ENCODE results near the gene BCL2L2.
"Not testable (repeated sequence)": the region's sequence is repeated elsewhere in the genome, so short reads cannot be mapped to it uniquely, and the experiment has no call there.

BCL2L2 gene

GRCh38 chr14:23322568-23323517 is 16.2 kb downstream of the BCL2L2 start:
- peak overlapping the region; percentile 74 for H3K4me3 ChIP-seq (ENCODE audit: low read depth, low read length)
- TF ChIP-seq CTCF (IDR thresholded peaks at IDR 0.05; ENCODE audit: low read depth, low read length) = no peak

- no peak for TF ChIP-seq CTCF (IDR thresholded peaks at IDR 0.05; ENCODE audit: low read depth, low read length)
- no peak overlapping the region for H3K4me3 ChIP-seq (ENCODE audit: low read depth, low read length)
These were observed 17.3 kb downstream of the BCL2L2 start for GRCh38 chr14:23323838-23324454.

- no peak for TF ChIP-seq CTCF (IDR thresholded peaks at IDR 0.05; ENCODE audit: low read depth, low read length)
- H3K4me3 ChIP-seq (ENCODE audit: low read depth, low read length) = no peak overlapping the region
These were observed 17.8 kb downstream of the BCL2L2 start for GRCh38 chr14:23324455-23324846.

- no peak overlapping the region for H3K4me3 ChIP-seq (ENCODE audit: low read depth, low read length)
- no peak for TF ChIP-seq CTCF (IDR thresholded peaks at IDR 0.05; ENCODE audit: low read depth, low read length)
These were observed 18.4 kb downstream of the BCL2L2 start for GRCh38 chr14:23324993-23325392.

GRCh38 chr14:23325746-23326145 is 19.1 kb downstream of the BCL2L2 start:
- not testable (repeated sequence) for H3K4me3 ChIP-seq (ENCODE audit: low read depth, low read length)

GRCh38 chr14:23326491-23327332 is 20.1 kb downstream of the BCL2L2 start:
- TF ChIP-seq CTCF (IDR thresholded peaks at IDR 0.05; ENCODE audit: low read depth, low read length) = no peak
- no peak overlapping the region for H3K4me3 ChIP-seq (ENCODE audit: low read depth, low read length)

- H3K4me3 ChIP-seq (ENCODE audit: low read depth, low read length) = no peak overlapping the region
- TF ChIP-seq CTCF (IDR thresholded peaks at IDR 0.05; ENCODE audit: low read depth, low read length) = peak; percentile 64
These were observed 21.5 kb downstream of the BCL2L2 start for GRCh38 chr14:23327947-23328744.
